Peyer's patch (tissue), 4 donors: ENCODE data around the gene RAB7B.

Experiments
- POLR2A ChIP-seq, 2 donors: fragments of 450-650 bp; IDR thresholded peaks; one replicate each; pipeline ENCODE4 v1.5.1; 2017; ENCODE audit warnings: antibody characterized with exemption in 2 of 2, mild to moderate bottlenecking in 2 of 2, moderate library complexity in 2 of 2
- TF ChIP-seq, protein P1 (sequence below), 6 experiments: fragments of 450-650 bp in 4 of 6; fragments of 200-600 bp in 2 of 6; sonication (generic) in 1 of 6; IDR thresholded peaks; one replicate each; pipeline ENCODE4 v1.5.1; 2017 to 2019; ENCODE audit warnings: antibody characterized with exemption in 6 of 6, mild to moderate bottlenecking in 3 of 6, moderate library complexity in 1 of 6

DNA sequence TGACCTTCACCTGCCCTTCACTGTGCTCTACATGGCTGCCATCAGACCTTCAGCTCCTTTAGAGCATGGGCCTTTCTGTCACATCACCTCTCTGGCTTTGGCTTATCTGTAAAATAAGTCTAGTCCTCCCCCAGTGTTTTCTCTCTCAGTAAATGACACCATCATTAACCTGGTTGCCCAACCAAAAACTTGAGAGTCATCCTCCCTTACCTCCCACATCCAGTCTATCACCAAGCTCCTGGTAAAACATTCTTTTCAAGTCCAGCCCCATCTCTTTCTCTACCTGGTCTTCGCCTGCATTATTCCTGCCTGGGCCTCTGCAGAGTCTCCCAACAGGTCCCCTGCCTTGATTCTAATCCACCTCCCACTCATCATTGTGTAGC is 73.0 kb downstream of the RAB7B start:
- TF ChIP-seq, protein P1, sequence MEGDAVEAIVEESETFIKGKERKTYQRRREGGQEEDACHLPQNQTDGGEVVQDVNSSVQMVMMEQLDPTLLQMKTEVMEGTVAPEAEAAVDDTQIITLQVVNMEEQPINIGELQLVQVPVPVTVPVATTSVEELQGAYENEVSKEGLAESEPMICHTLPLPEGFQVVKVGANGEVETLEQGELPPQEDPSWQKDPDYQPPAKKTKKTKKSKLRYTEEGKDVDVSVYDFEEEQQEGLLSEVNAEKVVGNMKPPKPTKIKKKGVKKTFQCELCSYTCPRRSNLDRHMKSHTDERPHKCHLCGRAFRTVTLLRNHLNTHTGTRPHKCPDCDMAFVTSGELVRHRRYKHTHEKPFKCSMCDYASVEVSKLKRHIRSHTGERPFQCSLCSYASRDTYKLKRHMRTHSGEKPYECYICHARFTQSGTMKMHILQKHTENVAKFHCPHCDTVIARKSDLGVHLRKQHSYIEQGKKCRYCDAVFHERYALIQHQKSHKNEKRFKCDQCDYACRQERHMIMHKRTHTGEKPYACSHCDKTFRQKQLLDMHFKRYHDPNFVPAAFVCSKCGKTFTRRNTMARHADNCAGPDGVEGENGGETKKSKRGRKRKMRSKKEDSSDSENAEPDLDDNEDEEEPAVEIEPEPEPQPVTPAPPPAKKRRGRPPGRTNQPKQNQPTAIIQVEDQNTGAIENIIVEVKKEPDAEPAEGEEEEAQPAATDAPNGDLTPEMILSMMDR (IDR thresholded peaks at IDR 0.05) = no peak
- TF ChIP-seq POLR2A (IDR thresholded peaks at IDR 0.05) = no peak
